GM19455 (cell line): ENCODE measurements around the gene ELP4.

Experiments used
- ATAC-seq: cut with Tn5 transposase; IDR thresholded peaks from one replicate; pipeline ENCODE4 v1.9.1; 2021; ENCODE audit not compliant: unreplicated experiment

Gene ELP4

GRCh38 chr11:31798057-31798553, 288.5 kb downstream of the ELP4 start:
- no peak for ATAC-seq

- no peak for ATAC-seq
Observed at GRCh38 chr11:31798554-31799434, 289.2 kb downstream of the ELP4 start.

- ATAC-seq = no peak
Observed at GRCh38 chr11:31799435-31800397, 290.1 kb downstream of the ELP4 start.

- ATAC-seq = no peak
Observed at GRCh38 chr11:31800398-31801265, 291.1 kb downstream of the ELP4 start.

DNA sequence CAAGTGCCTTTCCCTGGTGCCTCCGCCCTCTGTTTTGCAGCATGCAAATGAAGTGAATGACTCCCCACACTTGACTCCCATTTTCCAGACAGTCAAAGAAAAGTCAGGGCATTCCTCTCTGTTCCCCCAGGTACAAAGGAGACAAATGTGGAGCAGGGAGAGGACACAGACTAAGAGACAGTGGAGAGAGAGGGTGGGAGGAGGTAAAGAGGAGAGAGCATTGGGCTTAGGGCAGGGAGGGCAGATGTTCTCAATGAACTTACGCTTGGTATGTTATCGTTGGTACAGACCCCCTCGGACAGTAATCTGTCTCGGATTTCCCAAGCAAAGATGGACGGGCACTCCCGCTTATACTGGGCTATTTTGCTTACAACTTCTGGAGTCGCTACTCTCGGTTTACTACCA, 291.7 kb downstream of the ELP4 start:
- ATAC-seq = no peak

DNA sequence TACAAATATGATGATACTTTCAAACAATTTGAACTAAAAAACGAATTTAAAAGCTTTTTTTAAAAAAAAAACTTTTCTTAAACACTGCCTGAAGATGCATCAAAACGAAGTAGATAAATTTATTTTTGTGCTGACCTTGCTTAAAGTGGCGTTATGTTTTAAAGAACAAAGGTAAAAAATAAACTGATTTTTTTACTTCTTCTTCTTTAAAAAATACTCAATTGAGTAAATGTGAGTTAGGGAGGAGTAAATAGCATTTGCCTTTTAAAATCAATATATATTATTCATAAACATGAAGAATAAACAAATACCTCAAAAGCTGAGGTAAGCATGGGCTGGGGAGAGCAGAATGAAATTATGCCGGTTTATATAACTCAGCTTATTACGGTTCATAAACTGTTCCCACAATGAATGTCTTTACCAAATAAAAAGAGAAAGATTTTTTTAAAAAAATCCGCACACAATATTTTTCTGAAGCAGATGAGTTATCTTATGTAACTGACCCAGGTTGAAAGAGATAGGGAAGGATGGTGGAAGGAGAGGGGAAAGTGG, 292.5 kb downstream of the ELP4 start:
- ATAC-seq = no peak

DNA sequence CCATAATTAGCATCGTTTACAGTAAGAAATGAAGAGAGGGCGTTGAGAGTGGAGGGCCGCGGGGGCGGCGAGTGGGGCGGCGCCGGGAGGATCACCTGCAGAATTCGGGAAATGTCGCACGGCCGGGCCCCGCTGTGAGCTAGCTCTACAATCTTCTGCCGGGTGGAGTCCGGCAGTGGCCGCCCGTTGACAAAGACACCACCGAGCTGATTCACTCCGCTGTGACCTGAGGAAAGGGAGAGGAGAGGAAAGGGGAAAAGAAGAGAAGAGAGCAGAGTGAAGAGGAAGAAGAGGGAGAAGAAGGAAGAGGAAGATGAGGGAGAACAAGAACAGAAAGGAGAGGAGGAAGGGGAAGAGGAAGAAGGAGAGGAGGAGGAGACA, 293.0 kb downstream of the ELP4 start:
- ATAC-seq = no peak

GRCh38 chr11:31802990-31803812, 293.6 kb downstream of the ELP4 start:
- ATAC-seq = no peak

- ATAC-seq = no peak
Observed at GRCh38 chr11:31803813-31804311, 294.3 kb downstream of the ELP4 start.

DNA sequence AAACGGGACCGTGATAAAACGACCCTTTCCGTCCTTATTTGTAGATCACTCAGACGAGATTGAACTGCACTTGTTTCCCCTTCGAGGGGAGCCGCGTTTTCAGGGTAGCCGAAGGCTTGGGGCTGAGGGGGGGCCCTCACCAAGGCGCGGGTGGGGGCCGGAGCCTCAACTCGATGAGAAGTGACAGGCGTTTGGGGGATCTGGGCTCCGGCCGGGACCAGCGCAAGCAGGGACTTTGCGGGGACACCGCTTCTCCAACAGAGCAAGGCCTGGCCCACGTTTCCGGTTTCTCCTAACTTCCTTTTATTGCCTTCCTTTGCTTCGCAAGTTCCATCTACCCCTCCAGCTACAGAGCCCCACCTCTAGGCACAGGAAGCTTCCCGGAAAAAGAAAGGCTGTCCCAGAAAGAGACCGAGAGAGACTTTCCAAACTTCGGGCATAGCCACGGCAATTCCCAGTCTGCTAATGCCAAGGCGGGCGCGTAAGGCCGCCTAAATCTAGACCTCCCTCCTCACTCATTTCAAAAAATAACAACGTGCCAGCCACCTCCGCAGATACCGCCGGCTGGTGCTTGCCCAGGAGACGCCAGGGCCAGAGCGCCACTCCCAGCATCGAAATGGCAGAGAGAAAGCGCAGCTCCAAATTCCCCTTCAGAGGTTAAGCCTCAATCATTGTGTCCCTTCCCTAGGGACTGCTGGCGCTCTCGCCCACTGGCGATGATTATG, 294.9 kb downstream of the ELP4 start:
- ATAC-seq = no peak

DNA sequence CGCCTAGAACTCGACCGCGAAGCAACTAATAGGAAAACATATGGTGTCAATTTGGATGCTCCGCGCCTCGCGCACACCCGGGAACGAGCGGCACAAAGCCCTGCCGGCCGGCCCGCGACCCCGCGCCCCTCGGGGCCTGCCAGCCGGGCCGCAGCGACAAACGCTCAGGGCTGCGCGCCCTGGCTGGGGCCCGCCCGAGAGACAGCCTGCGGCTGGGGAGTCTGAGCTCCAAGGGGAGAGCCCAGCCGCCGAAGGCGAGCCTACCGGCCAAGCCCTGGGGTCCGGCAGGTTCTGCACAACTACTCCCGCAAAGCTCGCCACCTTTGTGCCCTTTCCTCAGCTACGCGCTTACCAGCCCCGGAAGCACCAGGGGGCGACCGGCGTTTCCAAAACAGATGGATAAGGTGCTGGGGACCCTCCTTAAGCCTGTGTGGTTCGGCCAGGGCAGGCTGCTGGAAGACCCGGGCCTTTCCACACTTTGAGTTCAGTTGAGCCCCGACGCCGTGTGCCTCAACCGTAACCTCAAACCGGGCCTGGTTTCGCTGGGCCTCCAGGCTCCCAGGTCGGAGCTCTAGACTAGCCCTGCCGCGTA, 295.6 kb downstream of the ELP4 start:
- ATAC-seq = no peak

- ATAC-seq = no peak
Observed at GRCh38 chr11:31805629-31806185, 296.1 kb downstream of the ELP4 start.

DNA sequence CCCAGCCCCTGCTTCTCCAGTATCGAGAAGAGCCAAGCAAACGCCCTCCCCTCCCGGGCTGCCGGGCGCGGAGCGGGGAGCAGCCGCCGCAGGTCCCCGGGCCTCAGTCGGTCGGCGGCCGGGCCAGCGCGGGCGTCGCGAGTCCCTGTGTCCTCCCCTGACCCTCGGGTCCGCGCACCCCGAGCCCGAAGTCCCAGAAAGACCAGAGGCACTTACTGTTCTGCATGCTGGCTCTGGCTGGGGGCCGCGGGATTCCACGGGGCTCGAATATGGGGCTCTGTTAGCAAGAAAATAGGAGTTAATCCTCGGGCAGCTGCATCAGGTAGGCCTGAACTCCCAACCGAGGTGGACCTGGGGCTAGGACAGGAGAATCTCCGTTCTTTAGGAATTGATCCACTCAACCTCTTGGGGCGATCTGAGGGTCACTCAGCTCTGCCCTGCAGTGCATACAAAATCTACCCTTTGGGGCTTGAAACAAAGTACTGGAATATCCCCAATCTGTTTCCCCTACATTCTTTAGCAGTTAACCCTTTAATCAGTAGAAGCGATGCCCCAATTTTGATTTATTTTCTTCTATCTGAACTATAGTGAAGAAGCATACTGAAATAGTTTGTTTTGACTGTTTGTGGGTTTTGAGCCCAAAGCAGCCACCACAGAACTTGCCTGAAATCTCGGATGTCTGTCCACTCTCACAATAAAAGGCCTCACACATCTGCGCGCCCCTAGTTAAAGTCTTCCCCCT, 296.8 kb downstream of the ELP4 start:
- no peak for ATAC-seq

DNA sequence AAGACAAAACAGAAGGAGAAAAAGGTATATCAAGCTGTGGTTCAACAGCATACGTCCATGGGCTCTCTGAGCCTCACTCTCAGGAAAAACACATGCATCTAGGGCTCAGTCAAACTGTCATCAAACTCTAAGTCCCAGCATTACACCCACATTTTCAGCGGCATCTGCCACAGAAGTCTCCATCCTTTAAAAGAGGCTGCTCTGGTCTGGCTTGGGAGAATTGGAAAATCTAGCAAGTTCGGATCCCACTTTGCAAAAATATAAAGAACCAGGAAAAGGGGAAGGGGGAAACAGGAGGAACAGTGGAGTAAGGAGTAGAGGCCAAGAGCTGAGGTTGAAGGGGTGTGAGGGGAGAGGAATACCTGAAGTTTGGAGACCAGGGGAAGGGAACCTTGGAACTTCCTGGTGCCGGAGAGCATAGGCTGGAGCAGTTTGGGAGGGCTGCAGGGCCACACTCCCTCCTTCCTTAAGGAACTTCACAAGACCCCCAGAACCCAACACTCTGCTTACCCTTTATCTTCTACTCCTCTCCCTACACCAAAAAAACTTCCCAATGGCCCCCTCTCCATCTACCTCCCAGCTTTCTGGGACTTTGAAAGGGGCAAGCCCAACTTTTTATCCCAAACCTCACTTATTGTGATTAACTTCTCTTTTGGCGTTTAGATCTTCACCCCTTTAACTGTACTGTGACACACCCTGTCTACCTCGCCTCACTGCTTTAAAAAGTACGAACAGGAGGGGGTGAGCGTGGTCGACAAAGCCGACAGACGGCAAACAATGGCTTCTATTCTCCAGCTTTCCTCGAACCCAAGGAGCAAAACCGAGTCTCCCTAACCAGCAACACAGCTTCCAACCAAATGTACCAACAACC, 297.6 kb downstream of the ELP4 start:
- no peak for ATAC-seq

DNA sequence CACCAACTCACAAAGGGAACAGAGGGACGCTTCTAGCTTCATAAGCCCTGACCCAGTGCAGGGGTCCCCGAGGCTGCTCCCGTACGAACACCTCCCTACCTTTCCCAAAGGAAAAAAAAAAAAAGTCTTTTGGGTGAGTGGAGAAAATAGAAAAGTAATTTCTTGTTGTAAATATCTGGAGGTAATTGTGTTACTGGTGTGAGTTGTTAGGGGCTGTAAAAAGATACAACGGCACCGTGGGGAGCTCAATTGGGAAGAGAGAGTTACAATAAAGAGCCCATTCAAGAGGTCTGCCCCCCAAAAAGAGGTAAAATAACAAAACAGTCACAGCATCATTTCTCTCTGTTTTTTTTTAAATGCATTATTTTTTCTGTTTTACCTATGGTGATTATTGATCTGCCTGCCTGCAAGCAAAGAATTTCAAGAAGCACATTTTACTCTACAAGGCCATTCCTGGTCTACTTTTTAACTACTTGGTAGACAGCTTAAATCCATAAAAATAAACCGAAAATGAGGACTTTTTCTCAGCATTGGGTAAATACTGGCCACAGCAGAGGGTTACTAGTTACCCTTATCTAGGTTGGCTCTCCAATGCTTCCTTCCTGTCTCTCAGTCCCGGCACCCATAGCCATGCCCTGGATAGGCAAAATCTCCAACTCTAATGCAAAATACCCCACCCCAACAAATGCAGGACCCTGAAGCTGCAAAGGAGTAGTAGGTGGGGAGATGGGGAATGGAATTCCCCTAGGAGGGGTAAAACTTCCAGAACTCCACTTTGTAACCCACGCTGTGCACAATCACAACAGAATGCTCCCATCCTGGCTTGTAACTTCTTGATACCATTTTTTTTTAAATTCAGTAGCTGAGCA, 298.5 kb downstream of the ELP4 start:
- no peak for ATAC-seq
